ENCODE results near the gene FAM83D. TPM values are rescaled to one million over a fixed set of nuclear protein-coding genes. Genes with fewer than 3 reads are reported as not detected.

FAM83D gene
- total RNA-seq, 1 experiment from 2014 or later = 73.0 TPM

DNA sequence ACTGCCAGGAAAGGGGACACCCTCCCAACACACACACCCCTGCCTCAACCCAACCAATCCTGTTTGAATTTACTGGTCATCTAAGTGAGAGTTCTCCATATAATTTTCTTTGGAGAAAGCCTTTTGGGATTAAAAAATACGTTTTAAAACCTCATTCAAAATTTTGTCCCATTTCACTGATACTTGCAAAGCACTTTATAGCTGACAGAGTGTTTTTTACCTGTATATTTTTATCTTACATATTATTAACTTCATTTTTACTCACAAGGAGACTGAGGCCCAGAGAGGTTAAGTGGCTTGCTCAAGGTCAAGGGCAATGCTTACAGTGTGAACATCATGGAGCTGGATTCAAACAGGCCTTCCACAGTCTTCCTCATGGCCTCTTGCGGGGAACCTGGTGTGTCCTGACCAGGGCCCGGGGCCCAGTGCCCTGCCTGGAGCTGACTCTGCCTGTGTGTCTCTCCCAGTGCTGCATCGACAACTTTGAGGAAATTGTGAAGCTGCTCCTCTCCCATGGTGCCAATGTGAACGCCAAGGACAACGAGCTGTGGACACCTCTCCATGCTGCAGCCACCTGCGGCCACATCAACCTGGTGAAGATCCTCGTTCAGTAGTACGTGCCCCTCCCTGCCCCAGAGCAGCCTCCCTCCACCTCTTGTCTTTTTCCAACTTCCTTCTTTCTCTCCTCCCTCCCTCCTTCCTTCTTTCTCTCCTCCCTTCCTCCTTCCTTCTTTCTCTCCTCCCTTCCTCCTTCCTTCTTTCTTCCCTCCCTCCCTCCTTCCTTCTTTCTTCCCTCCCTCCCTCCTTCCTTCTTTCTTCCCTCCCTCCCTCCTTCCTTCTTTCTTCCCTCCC lies 30.9 kb upstream of the FAM83D start:
- DNase-seq (ENCODE audit: low read depth) = no peak

GRCh38 chr20:38896009-38896594 lies 30.1 kb upstream of the FAM83D start:
- DNase-seq (ENCODE audit: low read depth) = no peak

GRCh38 chr20:38897267-38897666 lies 28.9 kb upstream of the FAM83D start:
- no peak for DNase-seq (ENCODE audit: low read depth)

GRCh38 chr20:38900606-38901005 lies 25.6 kb upstream of the FAM83D start:
- DNase-seq (ENCODE audit: low read depth) = no peak

DNA sequence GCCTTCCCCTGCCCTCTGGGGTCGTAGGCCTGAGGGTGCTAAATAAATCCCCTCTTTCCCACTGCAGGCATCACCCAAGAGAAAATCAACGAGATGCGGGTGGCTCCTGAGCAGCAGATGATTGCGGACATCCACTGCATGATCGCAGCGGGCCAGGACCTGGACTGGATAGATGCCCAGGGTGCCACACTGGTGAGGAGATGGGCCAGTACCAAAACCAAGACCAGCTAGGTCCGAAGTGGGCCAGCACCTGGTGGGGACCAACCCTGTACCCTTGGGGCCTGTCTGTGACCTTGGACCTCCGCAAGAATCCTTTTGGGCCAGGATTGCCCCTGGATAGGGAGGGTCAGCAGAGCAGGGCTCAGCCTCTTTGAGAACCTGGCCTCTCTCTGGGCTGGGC lies 23.6 kb upstream of the FAM83D start:
- no peak for DNase-seq (ENCODE audit: low read depth)

DNA sequence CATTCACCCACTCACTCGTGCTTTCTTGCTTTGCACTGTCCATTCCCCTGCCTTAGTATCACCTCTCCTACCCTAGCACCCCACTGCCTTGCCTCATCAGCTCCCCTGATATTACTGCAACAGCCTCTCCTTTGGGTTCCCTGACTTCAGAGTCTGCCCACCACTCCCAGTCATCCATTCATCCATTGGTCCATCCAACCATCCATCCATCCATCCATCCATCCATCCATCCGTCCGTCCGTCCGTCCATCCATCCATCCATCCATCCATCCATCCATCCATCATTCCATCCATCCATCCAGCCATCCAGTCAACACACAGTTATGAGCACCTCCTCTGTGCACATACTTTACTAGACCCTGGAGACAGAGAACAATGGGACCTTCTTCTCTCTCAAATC lies 22.9 kb upstream of the FAM83D start:
- DNase-seq (ENCODE audit: low read depth) = no peak

- no peak for DNase-seq (ENCODE audit: low read depth)
Observed at GRCh38 chr20:38905375-38905774, 20.8 kb upstream of the FAM83D start.

GRCh38 chr20:38907918-38908677 lies 18.1 kb upstream of the FAM83D start:
- DNase-seq (ENCODE audit: low read depth) = no peak

- no peak for DNase-seq (ENCODE audit: low read depth)
Observed at GRCh38 chr20:38915355-38915754, 10.9 kb upstream of the FAM83D start.

DNA sequence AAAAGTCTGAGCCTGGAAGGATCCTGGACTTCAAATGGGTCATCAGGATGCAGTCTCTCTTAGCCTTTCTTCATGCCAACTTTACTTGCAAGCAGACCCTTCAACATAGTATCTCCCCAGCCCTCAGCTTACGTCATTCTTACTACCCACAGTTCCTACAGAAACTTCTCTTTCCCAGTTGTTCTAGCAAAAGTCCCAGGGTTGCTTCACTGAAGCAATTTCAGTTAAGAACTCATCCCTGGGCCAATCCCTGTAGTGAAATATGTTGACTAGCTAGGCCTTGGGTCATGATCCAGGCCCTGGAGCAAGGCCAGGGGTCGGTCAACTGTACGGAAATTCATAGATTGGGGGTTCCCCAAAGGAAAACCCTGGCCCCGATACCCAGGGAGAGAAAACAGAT lies 8.6 kb upstream of the FAM83D start:
- no peak for DNase-seq (ENCODE audit: low read depth)

- DNase-seq (ENCODE audit: low read depth) = no peak
Observed at GRCh38 chr20:38918172-38918571, 8.0 kb upstream of the FAM83D start.

DNA sequence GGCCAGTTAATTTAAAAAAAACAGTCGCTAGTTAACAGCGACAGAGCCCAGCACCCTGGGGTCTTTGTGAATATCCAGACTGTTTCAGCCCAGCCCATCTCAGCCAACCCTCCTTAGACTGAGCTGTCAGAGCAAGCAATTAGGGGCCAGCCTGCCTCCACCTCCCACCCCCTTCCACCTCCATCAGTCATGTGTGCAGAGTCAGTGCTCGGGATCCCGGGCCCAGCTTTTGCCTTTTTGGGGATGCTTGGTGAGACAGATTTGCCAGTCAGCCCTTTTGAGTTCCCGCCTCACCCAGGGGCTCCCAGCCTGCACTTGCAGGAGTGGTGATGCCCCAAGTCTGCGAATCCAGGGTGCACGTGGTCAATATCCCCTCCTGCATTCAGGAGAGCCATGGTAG lies 6.5 kb upstream of the FAM83D start:
- DNase-seq (ENCODE audit: low read depth) = no peak

DNA sequence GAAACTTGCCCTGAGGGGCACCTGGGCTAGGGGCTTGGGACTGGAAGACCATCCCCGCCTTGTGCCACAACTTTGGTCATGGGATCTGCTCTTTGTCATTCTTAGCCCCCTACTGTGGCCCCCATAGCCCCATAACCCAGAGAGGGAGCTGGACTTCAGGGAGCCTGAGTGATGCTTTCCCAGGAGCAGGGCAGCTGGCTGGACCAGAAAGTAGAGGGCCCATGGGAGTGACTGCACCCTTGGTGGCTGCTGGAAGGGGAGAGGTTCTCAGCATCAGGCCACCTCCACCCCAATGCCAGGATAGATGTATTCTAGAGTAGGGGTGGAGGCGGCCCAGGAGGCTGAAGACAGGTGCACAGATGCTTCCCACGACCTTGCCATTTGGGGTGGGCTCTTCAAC lies 5.8 kb upstream of the FAM83D start:
- no peak for DNase-seq (ENCODE audit: low read depth)

DNA sequence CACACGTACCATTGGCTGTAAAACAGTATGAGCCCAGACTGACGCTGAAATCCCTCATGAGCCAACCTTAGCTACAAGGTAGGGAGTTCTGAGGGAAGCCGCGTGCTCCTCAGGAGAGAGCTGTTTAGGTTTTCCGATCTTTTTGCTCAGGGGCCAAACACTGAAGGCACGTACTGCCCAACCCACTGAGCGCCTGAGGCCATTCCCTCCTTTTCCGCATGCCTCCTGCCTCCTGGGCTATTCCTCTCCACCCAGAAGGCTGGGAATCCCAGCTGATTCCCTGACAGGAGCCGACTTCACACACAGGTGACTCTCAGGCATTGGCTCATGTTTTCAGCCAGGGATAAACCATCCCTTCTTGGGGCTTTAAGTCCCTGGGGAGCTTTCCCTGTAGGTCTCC lies 5.4 kb upstream of the FAM83D start:
- DNase-seq (ENCODE audit: low read depth) = no peak

DNA sequence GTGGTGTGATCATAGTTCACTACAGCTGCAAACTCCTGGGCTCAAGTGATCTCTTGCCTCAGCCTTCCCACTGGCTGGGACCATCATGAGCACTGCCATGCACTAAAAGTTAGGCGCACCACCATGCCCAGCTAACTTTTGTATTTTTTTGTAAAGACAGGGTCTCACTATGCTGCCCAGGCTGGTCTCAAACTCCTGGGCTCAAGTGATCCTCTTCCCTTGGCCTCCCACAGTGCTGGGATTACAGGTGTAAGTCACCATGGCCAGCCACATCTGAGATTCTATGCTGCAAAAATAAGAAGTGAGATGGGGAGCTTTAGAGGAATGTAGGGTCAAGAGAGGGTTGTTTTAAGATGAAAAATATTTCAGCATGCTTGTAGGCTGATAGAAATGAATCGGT lies 1.5 kb upstream of the FAM83D start:
- no peak for DNase-seq (ENCODE audit: low read depth)

GRCh38 chr20:38926934-38927616 lies 858 bp downstream of the FAM83D start:
- peak; percentile 26 for DNase-seq (ENCODE audit: low read depth)

- DNase-seq (ENCODE audit: low read depth) = peak; percentile 11
Observed at GRCh38 chr20:38927902-38928578, 1.8 kb downstream of the FAM83D start.

DNA sequence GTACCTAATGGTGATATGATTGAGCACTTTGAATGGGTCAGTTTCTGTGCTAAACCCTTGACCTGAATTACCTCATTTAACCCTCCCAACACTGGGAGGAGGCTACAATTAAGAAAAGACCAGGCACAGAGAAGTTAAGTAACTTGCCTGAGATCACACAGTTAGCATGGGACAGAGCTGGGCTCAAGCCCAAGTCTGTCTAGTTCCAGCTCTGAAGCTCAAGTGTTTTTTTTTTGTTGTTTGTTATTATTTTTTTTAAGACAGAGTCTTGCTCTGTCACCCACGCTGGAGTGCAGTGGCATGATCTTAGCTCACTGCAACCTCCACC lies 4.0 kb downstream of the FAM83D start:
- DNase-seq (ENCODE audit: low read depth) = no peak

- DNase-seq (ENCODE audit: low read depth) = no peak
Observed at GRCh38 chr20:38931984-38932383, 5.8 kb downstream of the FAM83D start.

GRCh38 chr20:38932457-38933120 lies 6.4 kb downstream of the FAM83D start:
- peak; percentile 37 for DNase-seq (ENCODE audit: low read depth)

DNA sequence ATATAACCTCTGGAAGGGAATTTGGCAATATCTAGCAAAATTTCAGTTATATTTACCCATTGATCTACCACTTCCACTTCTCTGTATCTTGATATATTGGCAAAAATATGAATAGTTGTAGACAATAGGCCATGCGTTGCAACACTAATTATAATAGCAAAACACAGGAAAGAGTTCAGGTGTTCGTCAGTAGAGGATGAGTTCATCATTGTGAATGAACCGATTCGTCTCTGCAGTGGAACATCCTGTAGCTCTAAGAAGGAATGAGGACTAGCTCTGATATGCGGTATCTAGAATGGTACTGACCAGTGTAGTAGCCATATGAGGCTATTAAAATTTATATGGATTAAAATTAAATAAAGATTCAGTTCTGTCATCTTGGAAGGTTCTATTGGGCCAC lies 8.3 kb downstream of the FAM83D start:
- no peak for DNase-seq (ENCODE audit: low read depth)
